Peyer's patch (tissue), 4 donors: ENCODE data around the gene AUTS2.

Experiments used
- CTCF ChIP-seq, 6 experiments: fragments of 450-650 bp in 4 of 6; fragments of 200-600 bp in 2 of 6; sonication (generic) in 1 of 6; IDR thresholded peaks; one replicate each; pipeline ENCODE4 v1.5.1; 2017 to 2019; ENCODE audit warnings: antibody characterized with exemption in 6 of 6, mild to moderate bottlenecking in 3 of 6, moderate library complexity in 1 of 6
- POLR2A ChIP-seq, 2 donors: fragments of 450-650 bp; IDR thresholded peaks; one replicate each; pipeline ENCODE4 v1.5.1; 2017; ENCODE audit warnings: antibody characterized with exemption in 2 of 2, mild to moderate bottlenecking in 2 of 2, moderate library complexity in 2 of 2

GRCh38 chr7:70710011-70710480 is 1111.8 kb downstream of the AUTS2 start:
- no peak for TF ChIP-seq CTCF (IDR thresholded peaks at IDR 0.05)
- no peak for TF ChIP-seq POLR2A (IDR thresholded peaks at IDR 0.05)
